Breast epithelium (tissue), 3 donors: ENCODE measurements around the gene TOLLIP.

ENCODE experiments used
- POLR2A ChIP-seq: fragments of 450-650 bp; IDR thresholded peaks from one replicate; pipeline ENCODE4 v1.6.1; 2016; ENCODE audit warnings: antibody characterized with exemption, mild to moderate bottlenecking, moderate library complexity
- POLR2AphosphoS5 ChIP-seq, 3 donors: sonication (generic); formaldehyde crosslinking; IDR thresholded peaks; one replicate each; pipeline ENCODE4 v1.6.1; 2017; ENCODE audit warnings: antibody characterized with exemption in 3 of 3
- TF ChIP-seq, protein P1 (sequence below), 3 donors: fragments of 450-650 bp; IDR thresholded peaks; one replicate each; pipeline ENCODE4 v1.5.1; 2016 to 2017; ENCODE audit warnings: antibody characterized with exemption in 3 of 3, mild to moderate bottlenecking in 3 of 3, moderate library complexity in 3 of 3

- TF ChIP-seq POLR2A, result no peak
- no peak for TF ChIP-seq POLR2AphosphoS5 (IDR thresholded peaks at IDR 0.05)
- TF ChIP-seq, protein P1, sequence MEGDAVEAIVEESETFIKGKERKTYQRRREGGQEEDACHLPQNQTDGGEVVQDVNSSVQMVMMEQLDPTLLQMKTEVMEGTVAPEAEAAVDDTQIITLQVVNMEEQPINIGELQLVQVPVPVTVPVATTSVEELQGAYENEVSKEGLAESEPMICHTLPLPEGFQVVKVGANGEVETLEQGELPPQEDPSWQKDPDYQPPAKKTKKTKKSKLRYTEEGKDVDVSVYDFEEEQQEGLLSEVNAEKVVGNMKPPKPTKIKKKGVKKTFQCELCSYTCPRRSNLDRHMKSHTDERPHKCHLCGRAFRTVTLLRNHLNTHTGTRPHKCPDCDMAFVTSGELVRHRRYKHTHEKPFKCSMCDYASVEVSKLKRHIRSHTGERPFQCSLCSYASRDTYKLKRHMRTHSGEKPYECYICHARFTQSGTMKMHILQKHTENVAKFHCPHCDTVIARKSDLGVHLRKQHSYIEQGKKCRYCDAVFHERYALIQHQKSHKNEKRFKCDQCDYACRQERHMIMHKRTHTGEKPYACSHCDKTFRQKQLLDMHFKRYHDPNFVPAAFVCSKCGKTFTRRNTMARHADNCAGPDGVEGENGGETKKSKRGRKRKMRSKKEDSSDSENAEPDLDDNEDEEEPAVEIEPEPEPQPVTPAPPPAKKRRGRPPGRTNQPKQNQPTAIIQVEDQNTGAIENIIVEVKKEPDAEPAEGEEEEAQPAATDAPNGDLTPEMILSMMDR (IDR thresholded peaks at IDR 0.05), result no peak
Measured at GRCh38 chr11:1254733-1255132, 54.7 kb downstream of the TOLLIP start.
